IPS DF 6.9 (cell line): ENCODE measurements around the gene CPLANE1.
"Not testable (repeated sequence)": the region's sequence is repeated elsewhere in the genome, so short reads cannot be mapped to it uniquely, and the experiment has no call there.

Experiments
- DNase-seq: peaks from one replicate; pipeline ENCODE4 v3.0.0-alpha.2; 2013; ENCODE audit warnings: low read depth, low spot score
- H3K27ac ChIP-seq: one replicate; pipeline ENCODE4 v1.5.1; 2013; ENCODE audit warnings: low read length, control low read depth
- H3K27me3 ChIP-seq: 2 replicates; pipeline ENCODE4 v1.6.1; 2013; ENCODE audit warnings: mild to moderate bottlenecking, low read length; ENCODE audit not compliant: control insufficient read depth, insufficient read depth
- H3K36me3 ChIP-seq: 2 replicates; pipeline ENCODE4 v1.6.1; 2013; ENCODE audit warnings: low read length; ENCODE audit not compliant: control insufficient read depth, insufficient read depth
- H3K4me1 ChIP-seq: 2 replicates; pipeline ENCODE4 v1.6.1; 2013; ENCODE audit warnings: low read length; ENCODE audit not compliant: control insufficient read depth, insufficient read depth
- H3K4me3 ChIP-seq: 2 replicates; pipeline ENCODE4 v1.5.1; 2013; ENCODE audit warnings: mild to moderate bottlenecking, low read length
- H3K9me3 ChIP-seq: 2 replicates; pipeline ENCODE4 v1.6.1; 2013; ENCODE audit warnings: low read length, inconsistent platforms; ENCODE audit not compliant: control insufficient read depth, insufficient read depth
- WGBS: extraction: QIAGEN DNeasy Blood & Tissue Kit; methylation state at CpG from one replicate; pipeline ENCODE4 v1.1.7; 2013; ENCODE audit warnings: mixed read lengths, missing lambda C conversion rate; ENCODE audit not compliant: insufficient read length, insufficient coverage; 5-methylcytosine and 5-hydroxymethylcytosine counted together

CPLANE1 gene

DNA sequence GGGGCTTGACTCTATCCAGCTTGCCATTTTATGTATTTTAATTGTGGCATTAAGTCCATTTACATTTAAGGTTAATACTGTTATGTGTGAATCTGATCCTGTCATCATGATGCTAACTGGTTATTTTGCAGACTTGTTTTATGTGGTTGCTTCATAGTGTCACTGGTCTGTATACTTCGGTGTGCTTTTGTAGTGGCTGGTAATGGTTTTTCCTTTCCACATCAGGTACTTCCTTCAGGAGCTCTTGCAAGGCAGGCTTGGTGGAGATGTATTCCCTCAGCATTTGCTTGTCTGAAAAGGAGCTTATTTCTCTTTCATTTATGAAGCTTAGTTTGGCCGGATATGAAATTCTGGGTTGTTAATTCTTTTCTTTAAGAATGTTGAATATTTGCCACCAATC is 145.9 kb downstream of the CPLANE1 start:
- Histone ChIP-seq H3K36me3 (no peaks in the 10 kb centered on the region), H3K27ac (no peak overlapping the region), H3K4me1 (no peaks in the 10 kb centered on the region), H3K9me3 (no peaks in the 10 kb centered on the region), H3K27me3 (no peaks in the 10 kb centered on the region), H3K4me3 (no peak overlapping the region)
- no peak for DNase-seq
- WGBS, result no CpG with 5 or more reads among the region's 2 CpGs

DNA sequence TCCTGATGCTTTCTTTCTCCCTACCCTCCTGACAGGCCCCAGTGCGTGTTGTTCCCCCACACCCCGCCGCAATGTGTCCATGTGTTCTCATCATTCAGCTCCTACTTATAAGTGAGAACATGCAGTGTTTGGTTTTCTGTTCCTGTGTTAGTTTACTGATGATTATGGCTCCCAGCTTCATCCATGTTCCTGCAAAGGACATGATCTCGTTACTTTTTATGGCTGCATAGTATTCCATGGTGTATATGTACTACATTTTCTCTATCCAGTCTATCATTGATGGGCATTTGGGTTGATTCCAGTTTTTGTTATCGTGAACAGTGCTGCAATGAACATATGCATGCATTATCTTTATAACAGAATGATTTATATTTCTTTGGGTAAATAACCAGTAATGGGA is 149.9 kb downstream of the CPLANE1 start:
- H3K9me3 ChIP-seq, H3K36me3 ChIP-seq, DNase-seq, H3K27ac ChIP-seq, H3K4me3 ChIP-seq, H3K27me3 ChIP-seq, H3K4me1 ChIP-seq: not testable (repeated sequence)
- no CpG with 5 or more reads among the region's 5 CpGs for WGBS

DNA sequence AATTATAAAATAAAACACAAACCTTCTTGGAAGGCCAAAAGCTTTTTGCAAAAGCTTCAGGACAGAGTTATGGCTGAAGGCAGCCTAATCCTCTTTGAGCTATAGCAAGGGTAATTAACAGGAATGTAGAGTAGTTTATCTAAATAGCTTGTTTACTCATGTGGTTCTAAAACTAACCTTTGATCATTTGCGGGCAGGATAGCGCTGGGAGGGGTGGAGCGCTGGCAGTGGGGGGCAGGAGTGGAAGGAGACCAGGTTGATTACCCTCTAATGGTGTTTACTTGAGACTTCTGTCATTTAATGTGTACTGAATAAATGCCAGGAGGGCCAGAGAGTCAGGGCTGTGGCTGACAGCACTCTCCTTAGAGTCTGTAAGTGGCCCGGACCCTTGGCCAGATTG is 155.4 kb downstream of the CPLANE1 start:
- H3K27me3 ChIP-seq, H3K27ac ChIP-seq, H3K36me3 ChIP-seq, H3K4me3 ChIP-seq, DNase-seq, H3K9me3 ChIP-seq, H3K4me1 ChIP-seq: not testable (repeated sequence)
- no CpG with 5 or more reads among the region's 4 CpGs for WGBS

DNA sequence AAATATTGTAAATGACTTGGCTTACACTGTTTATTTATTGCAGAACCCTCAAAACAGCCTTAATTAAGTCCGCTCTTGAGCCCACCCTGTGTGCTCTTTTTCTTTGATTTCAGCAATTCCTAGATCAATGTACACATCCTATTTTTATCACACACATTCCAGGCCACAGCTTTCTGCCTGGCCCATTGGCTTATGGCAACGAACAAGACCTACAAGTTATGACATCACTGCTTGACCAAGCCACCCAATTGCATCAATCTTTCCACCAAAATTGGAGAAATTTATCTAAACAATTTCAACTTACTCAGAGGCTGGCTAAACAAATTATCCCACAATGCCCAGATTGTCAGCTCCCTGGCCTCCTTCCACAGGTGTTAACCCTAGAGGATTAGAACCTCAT is 158.4 kb downstream of the CPLANE1 start:
- no CpG with 5 or more reads among the region's 2 CpGs for WGBS
- H3K9me3 ChIP-seq, result no peaks in the 10 kb centered on the region

DNA sequence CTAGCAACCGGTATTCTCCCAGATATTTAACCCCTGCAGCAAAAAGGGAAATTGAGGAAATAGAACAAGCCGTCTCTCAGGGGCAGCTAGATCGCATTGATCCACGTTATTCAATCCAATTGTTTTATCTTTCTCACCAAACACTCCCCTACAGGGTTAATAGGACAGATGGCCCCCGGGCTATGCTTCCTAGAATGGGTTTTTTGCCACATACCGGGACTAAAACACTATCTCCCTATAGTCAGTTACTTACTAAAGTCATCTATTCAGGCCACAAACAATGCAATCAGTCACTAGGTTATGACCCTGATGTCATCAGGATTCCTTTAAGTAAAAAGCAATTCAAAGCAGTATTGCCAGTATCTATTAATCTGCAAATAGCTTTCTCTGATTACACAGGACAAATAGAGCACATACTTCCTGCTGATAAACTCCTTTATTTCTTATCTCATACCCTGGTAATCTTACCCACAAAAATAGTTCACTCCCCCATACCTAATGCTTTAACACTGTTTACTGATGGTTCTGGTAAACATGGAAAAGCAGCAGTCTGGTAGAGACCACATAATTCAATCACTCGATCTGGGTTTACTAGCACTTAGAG is 159.0 kb downstream of the CPLANE1 start:
- Histone ChIP-seq H3K27me3 (peaks cover 20% of the 10 kb centered on the region), H3K36me3 (no peaks in the 10 kb centered on the region), H3K4me3 (no peak overlapping the region), H3K4me1 (no peaks in the 10 kb centered on the region), H3K9me3 (no peaks in the 10 kb centered on the region), H3K27ac (no peak overlapping the region)
- no peak for DNase-seq
- WGBS, result no CpG with 5 or more reads among the region's 7 CpGs

More for the DNA sequence above, 158.4 kb downstream of the CPLANE1 start:
- peaks cover 15% of the 10 kb centered on the region for H3K27me3 ChIP-seq
- H3K4me1 ChIP-seq, result no peaks in the 10 kb centered on the region
- H3K4me3 ChIP-seq, result no peak overlapping the region
- no peak for DNase-seq
- no peaks in the 10 kb centered on the region for H3K36me3 ChIP-seq
- H3K27ac ChIP-seq, result no peak overlapping the region

DNA sequence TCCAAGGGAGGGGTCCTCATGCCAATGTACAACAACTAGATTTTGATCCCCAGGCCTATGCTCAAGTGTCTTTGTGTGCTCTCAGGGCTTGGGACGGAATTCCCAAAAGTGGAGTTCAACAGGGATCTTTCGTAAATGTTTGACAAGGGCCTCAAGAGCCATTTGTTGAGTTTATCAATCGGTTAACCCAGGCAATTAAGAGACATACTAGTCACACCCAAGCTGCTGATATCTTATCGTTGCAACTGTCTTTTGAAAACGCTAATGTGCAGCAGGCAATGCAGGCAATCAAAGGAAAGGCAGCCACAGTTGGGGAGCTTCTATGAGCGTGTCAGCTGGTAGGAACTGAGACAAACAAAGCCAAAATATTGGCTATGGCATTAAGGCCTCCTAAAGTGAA is 161.2 kb downstream of the CPLANE1 start:
- H3K27me3 ChIP-seq, result peaks cover 24% of the 10 kb centered on the region
- no peak for DNase-seq
- H3K4me3 ChIP-seq, result no peak overlapping the region
- no CpG with 5 or more reads among the region's 6 CpGs for WGBS
- no peaks in the 10 kb centered on the region for H3K9me3 ChIP-seq
- H3K36me3 ChIP-seq, result no peaks in the 10 kb centered on the region
- no peak overlapping the region for H3K27ac ChIP-seq
- H3K4me1 ChIP-seq, result no peaks in the 10 kb centered on the region

DNA sequence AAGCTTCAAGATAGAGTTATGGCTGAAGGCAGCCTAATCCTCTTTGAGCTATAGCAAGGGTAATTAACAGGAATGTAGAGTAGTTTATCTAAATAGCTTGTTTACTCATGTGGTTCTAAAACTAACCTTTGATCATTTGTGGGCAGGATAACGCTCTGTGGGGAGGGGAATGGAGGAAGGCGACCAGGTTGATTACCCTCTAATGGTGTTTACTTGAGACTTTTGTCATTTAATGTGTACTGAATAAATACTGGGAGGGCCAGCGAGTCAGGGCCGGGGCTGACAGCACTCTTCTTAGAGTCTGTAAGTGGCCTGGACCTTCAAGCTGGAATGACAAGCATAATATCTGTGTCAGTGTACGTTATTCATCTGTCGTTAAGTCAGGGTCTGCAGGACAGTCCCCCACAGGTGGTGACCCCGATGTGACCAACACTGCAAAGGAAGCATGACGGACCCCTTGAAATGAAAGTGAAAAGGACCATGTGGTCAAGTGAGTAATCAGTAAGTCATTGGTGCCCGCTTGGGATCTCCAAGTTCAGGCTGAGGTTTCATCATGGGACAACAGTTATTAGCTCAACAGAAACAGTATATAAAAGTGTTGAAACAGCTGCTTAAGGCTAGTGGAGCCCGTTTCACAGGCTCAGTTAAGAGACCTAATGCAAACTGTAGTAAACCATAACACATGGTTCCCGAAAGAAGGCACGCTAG is 162.6 kb downstream of the CPLANE1 start:
- no peaks in the 10 kb centered on the region for H3K36me3 ChIP-seq
- peaks cover 24% of the 10 kb centered on the region for H3K27me3 ChIP-seq
- peak; percentile 7 for DNase-seq
- H3K27ac ChIP-seq, result no peak overlapping the region
- no CpG with 5 or more reads among the region's 12 CpGs for WGBS
- H3K9me3 ChIP-seq, result no peaks in the 10 kb centered on the region
- H3K4me1 ChIP-seq, result no peaks in the 10 kb centered on the region
- H3K4me3 ChIP-seq, result no peak overlapping the region

DNA sequence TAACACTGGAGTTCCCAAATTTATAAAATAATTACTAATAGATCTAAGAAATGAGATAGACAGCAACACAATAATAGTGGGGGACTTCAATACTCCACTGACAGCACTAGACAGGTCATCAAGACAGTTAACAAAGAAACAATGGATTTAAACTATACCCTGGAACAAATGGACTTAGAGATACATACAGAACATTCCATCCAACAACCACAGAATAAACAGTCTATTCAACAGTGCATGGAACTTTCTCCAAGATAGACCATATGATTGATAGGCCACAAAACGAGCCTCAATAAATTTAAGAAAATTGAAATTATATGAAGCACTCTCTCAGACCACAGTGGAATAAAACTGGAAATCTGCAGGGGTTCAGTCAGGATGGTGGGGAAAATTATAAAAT is 163.2 kb downstream of the CPLANE1 start:
- H3K4me3 ChIP-seq, DNase-seq, H3K36me3 ChIP-seq, H3K9me3 ChIP-seq, H3K4me1 ChIP-seq, H3K27ac ChIP-seq: not testable (repeated sequence)
- no CpG with 5 or more reads among the region's 1 CpG for WGBS
- peaks cover 24% of the 10 kb centered on the region for H3K27me3 ChIP-seq

DNA sequence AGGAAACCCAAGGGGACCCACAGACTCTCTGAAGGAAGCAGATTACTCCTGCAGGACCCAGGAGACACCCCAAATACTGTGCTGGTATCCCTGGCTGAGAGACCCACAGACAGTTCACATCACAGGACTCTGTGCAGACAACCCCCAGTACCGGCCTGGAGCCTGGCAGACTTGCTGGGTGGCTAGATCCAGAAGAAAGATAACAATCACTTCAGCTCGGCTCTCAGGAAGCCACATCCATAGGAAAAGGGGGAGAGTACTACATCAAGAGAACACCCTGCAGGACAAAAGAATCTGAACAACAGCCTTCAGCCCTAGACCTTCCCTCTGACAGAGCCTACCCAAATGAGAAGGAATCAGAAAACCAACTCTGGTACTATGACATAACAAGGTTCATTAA is 166.2 kb downstream of the CPLANE1 start:
- not testable (repeated sequence) for H3K27ac ChIP-seq, DNase-seq, H3K36me3 ChIP-seq, H3K4me3 ChIP-seq, H3K9me3 ChIP-seq, H3K4me1 ChIP-seq
- peaks cover 19% of the 10 kb centered on the region for H3K27me3 ChIP-seq
- no CpG with 5 or more reads among the region's 2 CpGs for WGBS

DNA sequence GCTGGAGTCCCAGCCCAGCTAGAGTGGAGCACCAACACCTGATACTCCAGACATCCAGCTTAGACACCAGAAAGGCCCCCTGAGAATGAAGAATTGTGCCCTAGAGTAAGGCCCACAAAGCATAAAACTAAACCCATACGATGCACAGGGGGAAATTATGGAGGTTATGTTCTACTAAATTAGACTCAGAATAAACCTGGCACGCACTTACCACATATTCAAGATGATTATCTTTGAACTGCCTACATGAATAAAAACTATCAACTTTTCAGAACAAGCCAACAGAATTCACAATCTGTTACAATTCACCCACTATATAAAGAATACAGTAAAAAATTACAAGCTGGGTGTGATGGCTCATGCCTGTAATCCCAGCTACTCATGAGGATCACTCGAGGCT is 168.5 kb downstream of the CPLANE1 start:
- DNase-seq, result no peak
- no CpG with 5 or more reads among the region's 3 CpGs for WGBS
- Histone ChIP-seq H3K27ac (no peak overlapping the region), H3K27me3 (peaks cover 9% of the 10 kb centered on the region; the same call in 1 of the 2 replicates), H3K36me3 (no peaks in the 10 kb centered on the region), H3K4me1 (no peaks in the 10 kb centered on the region), H3K9me3 (no peaks in the 10 kb centered on the region), H3K4me3 (no peak overlapping the region)

DNA sequence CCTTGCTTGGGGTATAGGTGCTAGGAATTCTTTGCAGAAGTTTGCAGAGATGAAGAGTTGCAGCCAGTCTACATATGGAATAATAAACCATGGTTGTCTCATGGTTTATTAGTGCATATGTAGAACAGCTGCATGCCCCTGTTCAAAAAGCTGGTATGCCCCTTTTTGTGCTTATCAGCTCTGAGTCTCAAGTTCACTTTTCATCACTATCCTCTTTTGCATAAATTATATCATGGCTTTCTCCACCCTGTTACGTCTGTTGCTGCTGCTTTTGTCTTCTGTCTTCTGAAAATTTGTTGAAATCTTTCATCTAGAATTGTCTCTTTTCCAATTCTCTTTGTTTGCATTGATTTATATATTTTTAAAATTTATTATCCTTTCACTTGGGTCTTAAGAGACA is 172.0 kb downstream of the CPLANE1 start:
- Histone ChIP-seq H3K9me3 (no peaks in the 10 kb centered on the region), H3K4me3 (no peak overlapping the region), H3K4me1 (no peaks in the 10 kb centered on the region), H3K27ac (no peak overlapping the region), H3K27me3 (no peaks in the 10 kb centered on the region), H3K36me3 (no peaks in the 10 kb centered on the region)
- no CpG with 5 or more reads among the region's 1 CpG for WGBS
- DNase-seq, result no peak
